ENCODE data around the gene MTRF1.
A peak's percentile ranks its signal among the peaks of the same experiment; 100 is the strongest.
"Not testable (repeated sequence)": the region's sequence is repeated elsewhere in the genome, so short reads cannot be mapped to it uniquely, and the experiment has no call there.

MTRF1 gene

DNA sequence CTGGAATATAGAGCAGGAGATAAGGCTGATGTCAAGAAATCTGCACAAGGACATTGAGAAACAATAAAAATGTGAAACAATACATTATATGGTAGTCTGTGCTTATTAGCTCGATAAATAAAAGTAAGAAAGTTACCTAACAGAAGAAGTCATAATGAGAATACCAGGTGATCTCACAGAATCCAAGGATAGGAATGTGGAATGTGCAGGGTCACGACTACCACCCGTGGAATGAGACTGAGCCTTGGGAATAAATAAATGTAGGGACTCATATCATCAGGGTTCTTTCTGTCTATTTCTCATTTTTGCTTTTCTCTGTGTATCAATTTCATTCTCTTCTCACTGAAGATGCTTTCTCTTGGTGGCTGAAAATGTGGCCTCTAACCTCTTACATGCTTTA is 43.0 kb downstream of the MTRF1 start:
- no peak for DNase-seq

DNA sequence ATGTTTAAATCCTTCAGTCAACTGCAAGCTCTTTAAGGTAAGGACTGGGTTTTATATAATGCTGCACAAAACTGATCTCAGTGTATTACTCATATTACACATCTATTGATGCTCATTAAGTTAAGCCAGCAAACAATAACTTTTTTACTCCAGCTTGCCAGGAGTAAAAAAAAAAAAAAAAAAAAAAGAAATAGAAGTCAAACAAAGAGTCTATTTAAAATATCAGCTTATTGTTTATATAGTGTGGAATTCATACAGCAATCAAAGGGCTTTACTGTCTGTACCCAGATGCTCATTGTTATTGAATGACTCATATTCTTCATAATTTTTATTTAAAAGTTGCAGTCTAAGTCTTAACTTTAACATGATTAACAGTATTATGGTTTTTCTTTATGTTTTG is 47.2 kb downstream of the MTRF1 start:
- peak; percentile 76 for DNase-seq

DNA sequence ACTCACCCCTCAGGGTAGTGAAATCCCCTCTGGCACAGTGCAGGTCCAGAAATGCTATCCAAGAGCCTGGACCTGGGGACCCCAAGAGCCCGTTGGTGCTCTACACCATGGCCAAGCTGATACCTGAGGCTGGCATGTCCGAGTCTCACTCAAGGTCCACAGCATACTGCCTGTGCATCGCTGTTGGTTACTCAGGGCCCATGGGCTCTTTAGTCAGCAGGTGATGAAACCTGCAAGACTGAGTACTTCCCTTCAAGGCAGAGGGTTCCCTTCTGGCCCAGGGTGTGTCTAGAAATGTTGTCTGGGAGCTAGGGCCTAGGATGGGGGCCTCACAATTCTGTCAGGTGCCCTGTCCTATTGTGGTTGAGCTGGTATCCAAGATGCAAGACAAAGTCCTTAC is 49.5 kb downstream of the MTRF1 start:
- DNase-seq, result no peak

- DNase-seq, result no peak
Observed at GRCh38 chr13:41213316-41213715, 50.1 kb downstream of the MTRF1 start.

DNA sequence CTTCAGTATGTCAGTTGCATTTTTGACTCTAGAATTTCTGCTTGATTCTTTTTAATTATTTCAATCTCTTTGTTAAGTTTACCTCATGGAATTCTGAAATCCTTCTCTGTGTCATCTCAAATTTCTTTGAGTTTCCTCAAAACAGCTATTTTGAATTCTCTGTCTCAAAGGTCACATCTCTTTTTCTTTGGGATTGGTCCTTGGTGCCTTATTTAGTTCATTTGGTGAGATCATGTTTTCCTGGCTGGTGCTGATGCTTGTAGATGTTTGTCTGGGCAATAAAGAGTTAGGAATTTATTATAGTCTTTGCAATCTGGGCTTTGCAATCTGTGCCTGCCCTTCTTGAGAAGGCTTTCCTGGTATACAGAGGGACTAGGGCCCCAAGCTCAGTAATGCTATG is 50.5 kb downstream of the MTRF1 start:
- DNase-seq, result no peak

- DNase-seq, result no peak
Observed at GRCh38 chr13:41211062-41211461, 52.3 kb downstream of the MTRF1 start.

- DNase-seq, result no peak
Observed at GRCh38 chr13:41206467-41206866, 56.9 kb downstream of the MTRF1 start.

- no peak for DNase-seq
Observed at GRCh38 chr13:41203810-41204209, 59.6 kb downstream of the MTRF1 start.

GRCh38 chr13:41200126-41200525 is 63.2 kb downstream of the MTRF1 start:
- no peak for DNase-seq

DNA sequence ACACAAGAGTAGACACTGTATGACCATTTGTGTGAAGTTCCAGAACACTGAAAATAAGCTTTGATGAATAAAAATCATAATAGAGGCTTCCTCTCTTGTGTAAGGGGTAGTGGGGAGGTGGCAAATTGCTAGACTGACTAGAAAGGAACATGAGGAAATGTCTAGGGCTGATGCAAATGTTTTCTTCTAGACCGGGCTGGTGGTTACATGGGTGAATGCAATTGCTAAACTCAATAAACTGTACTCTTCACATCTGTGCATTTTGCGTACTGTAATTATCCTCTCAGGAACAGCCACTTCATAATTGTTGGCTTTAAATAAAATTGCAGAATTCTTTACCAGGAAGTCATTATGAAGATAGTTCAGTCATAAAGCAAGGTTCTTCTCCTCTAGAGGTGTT is 63.9 kb downstream of the MTRF1 start:
- no peak for DNase-seq

DNA sequence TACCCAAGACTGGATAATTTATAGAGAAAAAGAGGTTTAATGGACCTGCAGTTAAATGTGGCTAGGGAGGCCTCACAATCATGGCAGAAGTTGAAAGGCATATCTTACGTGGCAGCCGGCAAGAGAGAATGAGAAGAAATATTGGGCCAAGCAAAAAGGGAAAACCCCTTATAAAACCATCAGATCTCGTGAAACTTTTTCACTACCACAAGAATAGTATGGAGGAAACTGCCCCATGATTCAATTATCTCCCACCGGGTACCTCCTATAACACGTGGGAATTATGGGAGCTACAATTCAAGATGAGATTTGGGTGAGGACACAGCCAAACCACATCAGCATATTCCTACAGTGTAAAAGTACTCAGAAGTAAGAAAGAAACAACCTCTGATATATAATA is 64.3 kb downstream of the MTRF1 start:
- no peak for DNase-seq

GRCh38 chr13:41196620-41197019 is 66.8 kb downstream of the MTRF1 start:
- DNase-seq, result peak; percentile 43

GRCh38 chr13:41196011-41196410 is 67.4 kb downstream of the MTRF1 start:
- DNase-seq, result no peak

- peak; percentile 97 for DNase-seq
Observed at GRCh38 chr13:41193919-41194824, 69.2 kb downstream of the MTRF1 start, which contains the start of gene KBTBD7. Gene KBTBD7 (minus strand): TSS chr13:41194569. CDS start chr13:41194257, 312 bp downstream.

- no peak for DNase-seq
Observed at GRCh38 chr13:41193469-41193868, 69.9 kb downstream of the MTRF1 start.

DNA sequence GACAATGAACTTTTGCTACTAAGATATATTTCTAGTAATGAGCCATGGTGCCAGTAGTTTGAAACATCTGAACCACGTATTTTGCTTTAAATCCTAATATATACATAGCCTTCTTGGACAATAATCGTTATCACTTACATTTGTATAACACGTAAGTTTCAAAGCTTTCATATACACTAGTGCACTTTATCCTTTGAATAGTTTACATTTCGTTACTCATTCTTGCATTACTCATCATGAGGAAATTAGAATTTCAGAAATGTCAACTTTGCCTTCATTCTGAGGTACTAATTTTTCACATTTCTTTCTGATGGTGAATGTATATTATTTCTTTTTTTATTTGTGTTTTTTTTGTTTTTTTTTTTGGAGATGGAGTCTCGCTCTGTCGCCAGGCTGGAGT is 74.8 kb downstream of the MTRF1 start:
- peak; percentile 81 for DNase-seq

DNA sequence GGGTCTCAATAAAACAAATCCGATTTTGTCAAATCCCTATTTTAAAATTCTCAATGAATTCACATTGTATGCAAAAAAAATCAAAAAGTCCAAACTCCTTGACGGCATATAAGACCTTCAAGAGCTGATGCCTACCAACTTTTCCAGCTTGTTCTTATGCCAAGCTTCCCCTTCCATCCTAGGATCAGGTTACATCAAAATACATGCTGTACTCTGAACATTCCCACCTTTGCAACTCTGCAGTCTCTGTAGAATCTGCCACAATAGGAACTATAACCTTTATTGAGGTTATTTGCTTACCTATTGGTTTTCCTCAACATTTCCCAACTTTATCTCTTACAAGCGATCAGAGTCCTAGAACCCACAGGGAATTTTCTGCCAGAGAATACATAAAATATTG is 76.9 kb downstream of the MTRF1 start:
- DNase-seq, result no peak

GRCh38 chr13:41182231-41182630 is 81.1 kb downstream of the MTRF1 start:
- no peak for DNase-seq

DNA sequence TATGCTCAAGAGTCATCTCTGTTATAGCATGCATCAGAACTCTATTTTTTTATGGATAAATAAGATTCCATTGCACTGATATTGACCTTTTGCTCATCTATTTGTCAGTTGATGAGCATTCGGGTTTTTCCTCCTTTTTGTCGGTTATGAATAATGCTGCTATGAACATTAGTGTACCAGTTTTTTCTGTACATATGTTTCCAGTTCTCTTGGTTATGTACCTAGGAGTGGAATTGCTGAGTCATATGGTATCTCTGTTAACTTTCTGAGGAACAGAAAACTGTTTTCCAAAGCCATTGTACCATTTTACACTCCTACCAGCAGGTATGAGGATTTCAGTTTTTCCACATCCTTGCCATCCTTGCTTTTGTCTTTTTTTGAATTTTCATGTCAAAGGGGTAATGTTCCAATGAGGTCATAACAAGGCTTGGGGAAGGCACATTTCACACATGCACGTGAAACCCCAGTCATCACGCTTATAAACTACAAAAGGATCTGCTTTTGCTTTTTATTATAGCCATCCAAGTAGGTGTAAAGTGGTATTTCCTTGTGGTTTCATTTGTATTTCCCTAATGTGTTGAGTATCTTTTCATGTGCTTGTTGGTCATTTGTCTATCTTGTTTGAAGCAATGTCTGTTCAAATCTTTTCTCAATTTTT is 83.7 kb downstream of the MTRF1 start:
- peak; percentile 81 for DNase-seq

DNA sequence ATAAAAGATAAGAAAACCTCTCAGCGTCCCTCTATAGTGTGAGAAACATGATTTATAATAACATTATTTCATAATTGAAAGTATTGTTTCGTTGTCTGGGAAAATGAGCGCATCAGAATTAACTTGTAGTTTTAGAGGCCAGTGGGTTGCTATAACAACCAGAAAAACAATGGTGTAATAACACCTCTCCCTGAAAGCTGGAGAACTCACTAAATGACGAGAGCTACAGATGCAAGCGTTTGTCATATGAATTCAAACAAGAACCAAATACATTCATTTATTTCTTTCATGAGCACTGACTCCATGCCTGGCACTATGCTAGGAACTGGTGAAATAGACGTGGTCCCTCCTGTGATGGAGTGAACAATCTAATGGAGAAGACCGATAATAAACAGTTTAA is 85.3 kb downstream of the MTRF1 start:
- DNase-seq, result no peak

DNA sequence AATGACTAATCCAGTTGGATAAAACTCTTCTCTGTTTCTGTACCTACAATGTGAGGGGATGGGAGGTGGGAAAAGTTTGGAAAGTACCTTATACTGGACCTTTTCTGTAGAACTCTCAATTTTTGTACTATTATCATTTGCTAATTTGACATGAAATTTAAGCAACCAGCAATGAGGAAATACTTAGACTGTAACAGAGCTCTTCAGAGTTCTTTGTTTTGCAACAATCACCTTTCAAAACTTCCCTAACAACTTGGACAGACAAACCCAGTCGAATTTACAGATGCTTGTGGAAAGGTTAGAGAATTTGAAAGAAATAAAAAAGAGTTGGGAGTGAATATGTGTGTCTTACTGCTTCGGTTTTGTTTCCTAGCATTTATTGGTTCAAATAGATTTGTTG is 85.8 kb downstream of the MTRF1 start:
- no peak for DNase-seq

- DNase-seq, result not testable (repeated sequence)
Observed at GRCh38 chr13:41175576-41175975, 87.8 kb downstream of the MTRF1 start.
